C4-2B (cell line): ENCODE results near the gene GLYATL3.

ENCODE experiments used
- ZFX ChIP-seq: fragments of 450-650 bp; IDR thresholded peaks from 2 replicates; pipeline ENCODE4 v1.6.1; 2017
- TF ChIP-seq, protein P1 (sequence below): fragments of 450-650 bp; conservative IDR thresholded peaks from 2 replicates; pipeline ENCODE4 v1.5.1; 2017; ENCODE audit warnings: mild to moderate bottlenecking

DNA sequence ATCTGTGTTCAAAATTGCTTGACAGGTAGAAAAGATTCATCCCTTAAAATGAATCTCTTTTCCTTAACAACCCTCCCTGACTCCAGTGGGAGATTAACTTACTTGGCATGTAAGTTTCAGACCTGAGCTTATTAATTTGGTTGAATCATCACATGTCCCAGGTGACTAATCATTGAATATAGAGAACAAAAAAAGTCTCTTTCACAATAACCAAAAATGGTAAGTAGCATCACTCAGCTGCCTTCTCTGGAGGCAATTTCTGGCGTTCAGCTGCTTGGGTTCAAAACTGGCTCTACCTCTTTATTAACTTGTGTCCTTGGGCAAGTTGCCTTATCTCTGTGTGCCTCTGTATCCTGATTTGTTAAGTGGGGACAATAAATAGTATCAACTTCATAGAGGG is 53.7 kb downstream of the GLYATL3 start:
- TF ChIP-seq, protein P1, sequence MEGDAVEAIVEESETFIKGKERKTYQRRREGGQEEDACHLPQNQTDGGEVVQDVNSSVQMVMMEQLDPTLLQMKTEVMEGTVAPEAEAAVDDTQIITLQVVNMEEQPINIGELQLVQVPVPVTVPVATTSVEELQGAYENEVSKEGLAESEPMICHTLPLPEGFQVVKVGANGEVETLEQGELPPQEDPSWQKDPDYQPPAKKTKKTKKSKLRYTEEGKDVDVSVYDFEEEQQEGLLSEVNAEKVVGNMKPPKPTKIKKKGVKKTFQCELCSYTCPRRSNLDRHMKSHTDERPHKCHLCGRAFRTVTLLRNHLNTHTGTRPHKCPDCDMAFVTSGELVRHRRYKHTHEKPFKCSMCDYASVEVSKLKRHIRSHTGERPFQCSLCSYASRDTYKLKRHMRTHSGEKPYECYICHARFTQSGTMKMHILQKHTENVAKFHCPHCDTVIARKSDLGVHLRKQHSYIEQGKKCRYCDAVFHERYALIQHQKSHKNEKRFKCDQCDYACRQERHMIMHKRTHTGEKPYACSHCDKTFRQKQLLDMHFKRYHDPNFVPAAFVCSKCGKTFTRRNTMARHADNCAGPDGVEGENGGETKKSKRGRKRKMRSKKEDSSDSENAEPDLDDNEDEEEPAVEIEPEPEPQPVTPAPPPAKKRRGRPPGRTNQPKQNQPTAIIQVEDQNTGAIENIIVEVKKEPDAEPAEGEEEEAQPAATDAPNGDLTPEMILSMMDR, result no peak
- no peak for TF ChIP-seq ZFX
